Measurements from ENCODE around the gene TOR2A. TPM values are rescaled to one million over a fixed set of nuclear protein-coding genes. Genes with fewer than 3 reads are reported as not detected.

TOR2A gene
- polyA plus RNA-seq, 1 donor: 11.9 TPM

GRCh38 chr9:127698985-127699670, 36.0 kb downstream of the TOR2A start:
- peak; percentile 95 for DNase-seq

GRCh38 chr9:127698386-127698785, 36.7 kb downstream of the TOR2A start:
- DNase-seq: no peak

- no peak for DNase-seq
These were observed 37.5 kb downstream of the TOR2A start for GRCh38 chr9:127697575-127697974.

GRCh38 chr9:127694890-127695720, 40.0 kb downstream of the TOR2A start:
- DNase-seq: no peak

GRCh38 chr9:127693697-127694096, 41.4 kb downstream of the TOR2A start:
- no peak for DNase-seq

- DNase-seq: no peak
These were observed 42.0 kb downstream of the TOR2A start for GRCh38 chr9:127693143-127693542.

GRCh38 chr9:127692071-127692470, 43.0 kb downstream of the TOR2A start:
- no peak for DNase-seq

GRCh38 chr9:127690735-127691134, 44.4 kb downstream of the TOR2A start:
- no peak for DNase-seq

- DNase-seq: no peak
These were observed 45.6 kb downstream of the TOR2A start for GRCh38 chr9:127689329-127690000.

- no peak for DNase-seq
These were observed 48.4 kb downstream of the TOR2A start for GRCh38 chr9:127686461-127687393.

GRCh38 chr9:127684576-127684975, 50.5 kb downstream of the TOR2A start:
- no peak for DNase-seq

- DNase-seq: no peak
These were observed 51.4 kb downstream of the TOR2A start for GRCh38 chr9:127683723-127684122.

- DNase-seq: no peak
These were observed 52.5 kb downstream of the TOR2A start for GRCh38 chr9:127682351-127683136.

Other genes starting within 250 kb of the TOR2A start
- gene STXBP1, start 123.0 kb downstream of the TOR2A start, polyA plus RNA-seq (ENCODE audit: insufficient read length): 32.2 TPM
- gene CFAP157, start 28.3 kb downstream of the TOR2A start, polyA plus RNA-seq (ENCODE audit: insufficient read length): 4.3 TPM
- 8.0 TPM for gene PTRH1, start 19.6 kb downstream of the TOR2A start, polyA plus RNA-seq (ENCODE audit: insufficient read length)
- gene TTC16, start 19.2 kb downstream of the TOR2A start, polyA plus RNA-seq (ENCODE audit: insufficient read length): 0.28 TPM
- 11.2 TPM for gene SH2D3C, start 43.4 kb upstream of the TOR2A start, polyA plus RNA-seq (ENCODE audit: insufficient read length)
- 72.9 TPM for gene CDK9, start 50.7 kb upstream of the TOR2A start, polyA plus RNA-seq (ENCODE audit: insufficient read length)
- 44.1 TPM for gene FPGS, start 67.6 kb upstream of the TOR2A start, polyA plus RNA-seq (ENCODE audit: insufficient read length)
- 53.5 TPM for gene ENG, start 119.4 kb upstream of the TOR2A start, polyA plus RNA-seq (ENCODE audit: insufficient read length)
- gene AK1, start 142.4 kb upstream of the TOR2A start, polyA plus RNA-seq (ENCODE audit: insufficient read length): 32.8 TPM
- 38.4 TPM for gene ST6GALNAC6, start 164.3 kb upstream of the TOR2A start, polyA plus RNA-seq (ENCODE audit: insufficient read length)
- gene ST6GALNAC4, start 181.7 kb upstream of the TOR2A start, polyA plus RNA-seq (ENCODE audit: insufficient read length): 9.8 TPM
- 1.4 TPM for gene PIP5KL1, start 195.5 kb upstream of the TOR2A start, polyA plus RNA-seq (ENCODE audit: insufficient read length)
- 35.6 TPM for gene DPM2, start 202.6 kb upstream of the TOR2A start, polyA plus RNA-seq (ENCODE audit: insufficient read length)
- 34.2 TPM for gene EEIG1, start 245.7 kb upstream of the TOR2A start, polyA plus RNA-seq (ENCODE audit: insufficient read length)

Measured in left kidney (tissue), 2 donors.